ENCODE results near the gene CCPG1. TPM values are rescaled to one million over a fixed set of nuclear protein-coding genes. Genes with fewer than 3 reads are reported as not detected.

The CCPG1 gene
- total and polyA plus RNA-seq, 2 of the 13 experiments (the other 11 are each of a cell fraction or from before 2014, with no cell fraction given): 16.1 to 19.5 TPM

DNA sequence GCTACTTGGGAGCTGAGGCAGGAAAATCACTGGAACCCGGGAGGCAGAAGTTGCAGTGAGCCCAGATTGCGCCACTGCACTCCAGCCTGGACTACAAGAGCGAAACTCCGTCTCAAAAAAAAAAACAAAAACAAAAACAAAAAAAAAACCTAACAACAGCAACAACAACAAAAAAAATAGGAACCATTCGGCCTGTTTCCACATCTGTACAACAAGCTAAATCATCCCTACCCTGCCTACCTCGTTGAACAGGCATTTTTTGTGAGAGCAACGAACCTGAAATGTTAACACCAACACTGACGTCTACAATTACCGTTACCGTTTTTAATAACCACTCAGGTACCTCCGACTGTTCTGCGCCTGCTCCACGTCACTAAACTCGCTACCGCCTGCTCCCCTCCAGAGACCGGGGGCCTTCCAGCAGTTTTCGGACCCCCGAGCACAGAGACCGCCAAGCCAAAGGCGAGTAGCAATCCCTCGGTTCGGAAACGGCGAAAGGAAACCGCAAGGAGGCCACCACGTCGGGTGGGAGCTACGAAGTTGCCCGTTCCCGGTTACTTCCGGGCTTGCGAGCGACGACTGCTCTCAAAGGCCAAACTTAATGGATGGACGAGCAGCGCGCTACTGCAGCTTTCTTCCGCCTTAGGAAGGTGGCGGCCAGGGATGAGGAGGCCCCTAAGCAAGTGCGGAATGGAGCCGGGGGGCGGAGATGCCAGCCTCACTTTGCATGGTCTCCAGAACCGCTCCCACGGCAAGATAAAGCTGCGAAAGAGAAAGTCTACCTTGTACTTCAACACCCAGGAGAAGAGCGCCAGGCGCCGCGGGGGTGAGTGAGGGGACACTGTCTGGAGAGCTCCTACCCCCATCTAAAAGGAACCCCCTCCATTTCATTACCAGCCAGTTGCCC, 89.3 kb downstream of the CCPG1 start, which contains the start of the genes PIGB and PIGBOS1 (continued):
- TF ChIP-seq, protein P1, sequence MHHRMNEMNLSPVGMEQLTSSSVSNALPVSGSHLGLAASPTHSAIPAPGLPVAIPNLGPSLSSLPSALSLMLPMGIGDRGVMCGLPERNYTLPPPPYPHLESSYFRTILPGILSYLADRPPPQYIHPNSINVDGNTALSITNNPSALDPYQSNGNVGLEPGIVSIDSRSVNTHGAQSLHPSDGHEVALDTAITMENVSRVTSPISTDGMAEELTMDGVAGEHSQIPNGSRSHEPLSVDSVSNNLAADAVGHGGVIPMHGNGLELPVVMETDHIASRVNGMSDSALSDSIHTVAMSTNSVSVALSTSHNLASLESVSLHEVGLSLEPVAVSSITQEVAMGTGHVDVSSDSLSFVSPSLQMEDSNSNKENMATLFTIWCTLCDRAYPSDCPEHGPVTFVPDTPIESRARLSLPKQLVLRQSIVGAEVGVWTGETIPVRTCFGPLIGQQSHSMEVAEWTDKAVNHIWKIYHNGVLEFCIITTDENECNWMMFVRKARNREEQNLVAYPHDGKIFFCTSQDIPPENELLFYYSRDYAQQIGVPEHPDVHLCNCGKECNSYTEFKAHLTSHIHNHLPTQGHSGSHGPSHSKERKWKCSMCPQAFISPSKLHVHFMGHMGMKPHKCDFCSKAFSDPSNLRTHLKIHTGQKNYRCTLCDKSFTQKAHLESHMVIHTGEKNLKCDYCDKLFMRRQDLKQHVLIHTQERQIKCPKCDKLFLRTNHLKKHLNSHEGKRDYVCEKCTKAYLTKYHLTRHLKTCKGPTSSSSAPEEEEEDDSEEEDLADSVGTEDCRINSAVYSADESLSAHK (CRISPR knock-in tag; IDR thresholded peaks at IDR 0.05; ENCODE audit: borderline replicate concordance): no peak
- TF ChIP-seq EEA1 (CRISPR knock-in tag; IDR thresholded peaks at IDR 0.05; ENCODE audit: borderline replicate concordance): no peak; the same call in 1 of the 2 replicates
- peak; percentile 73 for TF ChIP-seq GATAD2A (CRISPR knock-in tag; IDR thresholded peaks at IDR 0.05)
- TF ChIP-seq, protein P2, sequence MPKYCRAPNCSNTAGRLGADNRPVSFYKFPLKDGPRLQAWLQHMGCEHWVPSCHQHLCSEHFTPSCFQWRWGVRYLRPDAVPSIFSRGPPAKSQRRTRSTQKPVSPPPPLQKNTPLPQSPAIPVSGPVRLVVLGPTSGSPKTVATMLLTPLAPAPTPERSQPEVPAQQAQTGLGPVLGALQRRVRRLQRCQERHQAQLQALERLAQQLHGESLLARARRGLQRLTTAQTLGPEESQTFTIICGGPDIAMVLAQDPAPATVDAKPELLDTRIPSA (CRISPR knock-in tag; IDR thresholded peaks at IDR 0.05; ENCODE audit: borderline replicate concordance): no peak
- TF ChIP-seq, protein P3, sequence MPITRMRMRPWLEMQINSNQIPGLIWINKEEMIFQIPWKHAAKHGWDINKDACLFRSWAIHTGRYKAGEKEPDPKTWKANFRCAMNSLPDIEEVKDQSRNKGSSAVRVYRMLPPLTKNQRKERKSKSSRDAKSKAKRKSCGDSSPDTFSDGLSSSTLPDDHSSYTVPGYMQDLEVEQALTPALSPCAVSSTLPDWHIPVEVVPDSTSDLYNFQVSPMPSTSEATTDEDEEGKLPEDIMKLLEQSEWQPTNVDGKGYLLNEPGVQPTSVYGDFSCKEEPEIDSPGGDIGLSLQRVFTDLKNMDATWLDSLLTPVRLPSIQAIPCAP (CRISPR knock-in tag; IDR thresholded peaks at IDR 0.05; ENCODE audit: low read depth): peak; percentile 84; the same call in 1 of the 2 replicates
- TF ChIP-seq, protein P4, sequence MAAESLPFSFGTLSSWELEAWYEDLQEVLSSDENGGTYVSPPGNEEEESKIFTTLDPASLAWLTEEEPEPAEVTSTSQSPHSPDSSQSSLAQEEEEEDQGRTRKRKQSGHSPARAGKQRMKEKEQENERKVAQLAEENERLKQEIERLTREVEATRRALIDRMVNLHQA (CRISPR knock-in tag; IDR thresholded peaks at IDR 0.05): no peak
- no peak for TF ChIP-seq FLYWCH1 (CRISPR knock-in tag; IDR thresholded peaks at IDR 0.05)
- TF ChIP-seq ZNF652 (CRISPR knock-in tag; IDR thresholded peaks at IDR 0.05; ENCODE audit: borderline replicate concordance, low read depth): peak; percentile 55; the same call in 1 of the 2 replicates
- TF ChIP-seq, protein P5, sequence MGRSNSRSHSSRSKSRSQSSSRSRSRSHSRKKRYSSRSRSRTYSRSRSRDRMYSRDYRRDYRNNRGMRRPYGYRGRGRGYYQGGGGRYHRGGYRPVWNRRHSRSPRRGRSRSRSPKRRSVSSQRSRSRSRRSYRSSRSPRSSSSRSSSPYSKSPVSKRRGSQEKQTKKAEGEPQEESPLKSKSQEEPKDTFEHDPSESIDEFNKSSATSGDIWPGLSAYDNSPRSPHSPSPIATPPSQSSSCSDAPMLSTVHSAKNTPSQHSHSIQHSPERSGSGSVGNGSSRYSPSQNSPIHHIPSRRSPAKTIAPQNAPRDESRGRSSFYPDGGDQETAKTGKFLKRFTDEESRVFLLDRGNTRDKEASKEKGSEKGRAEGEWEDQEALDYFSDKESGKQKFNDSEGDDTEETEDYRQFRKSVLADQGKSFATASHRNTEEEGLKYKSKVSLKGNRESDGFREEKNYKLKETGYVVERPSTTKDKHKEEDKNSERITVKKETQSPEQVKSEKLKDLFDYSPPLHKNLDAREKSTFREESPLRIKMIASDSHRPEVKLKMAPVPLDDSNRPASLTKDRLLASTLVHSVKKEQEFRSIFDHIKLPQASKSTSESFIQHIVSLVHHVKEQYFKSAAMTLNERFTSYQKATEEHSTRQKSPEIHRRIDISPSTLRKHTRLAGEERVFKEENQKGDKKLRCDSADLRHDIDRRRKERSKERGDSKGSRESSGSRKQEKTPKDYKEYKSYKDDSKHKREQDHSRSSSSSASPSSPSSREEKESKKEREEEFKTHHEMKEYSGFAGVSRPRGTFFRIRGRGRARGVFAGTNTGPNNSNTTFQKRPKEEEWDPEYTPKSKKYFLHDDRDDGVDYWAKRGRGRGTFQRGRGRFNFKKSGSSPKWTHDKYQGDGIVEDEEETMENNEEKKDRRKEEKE (IDR thresholded peaks at IDR 0.05): no peak
- no peak for TF ChIP-seq TAF15 (IDR thresholded peaks at IDR 0.05; ENCODE audit: low read depth, low read length, poor library complexity, severe bottlenecking)
- peak; percentile 72 for TF ChIP-seq ATF7-NPFF (CRISPR knock-in tag; IDR thresholded peaks at IDR 0.05; ENCODE audit: low read depth)
- TF ChIP-seq, protein P6, sequence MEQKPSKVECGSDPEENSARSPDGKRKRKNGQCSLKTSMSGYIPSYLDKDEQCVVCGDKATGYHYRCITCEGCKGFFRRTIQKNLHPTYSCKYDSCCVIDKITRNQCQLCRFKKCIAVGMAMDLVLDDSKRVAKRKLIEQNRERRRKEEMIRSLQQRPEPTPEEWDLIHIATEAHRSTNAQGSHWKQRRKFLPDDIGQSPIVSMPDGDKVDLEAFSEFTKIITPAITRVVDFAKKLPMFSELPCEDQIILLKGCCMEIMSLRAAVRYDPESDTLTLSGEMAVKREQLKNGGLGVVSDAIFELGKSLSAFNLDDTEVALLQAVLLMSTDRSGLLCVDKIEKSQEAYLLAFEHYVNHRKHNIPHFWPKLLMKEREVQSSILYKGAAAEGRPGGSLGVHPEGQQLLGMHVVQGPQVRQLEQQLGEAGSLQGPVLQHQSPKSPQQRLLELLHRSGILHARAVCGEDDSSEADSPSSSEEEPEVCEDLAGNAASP (CRISPR knock-in tag; IDR thresholded peaks at IDR 0.05; ENCODE audit: borderline replicate concordance): peak; percentile 49
- peak; percentile 27; the same call in 1 of the 2 replicates for TF ChIP-seq DNMT1 (CRISPR knock-in tag; IDR thresholded peaks at IDR 0.05)
- peak; percentile 67; the same call in 1 of the 2 replicates for TF ChIP-seq FOXO1 (CRISPR knock-in tag; IDR thresholded peaks at IDR 0.05)
- no peak for TF ChIP-seq ZNF607 (CRISPR knock-in tag; IDR thresholded peaks at IDR 0.05; ENCODE audit: borderline replicate concordance)
- no peak; the same call in 1 of the 2 replicates for TF ChIP-seq MEIS2 (CRISPR knock-in tag; IDR thresholded peaks at IDR 0.05)

Data from HepG2 (cell line).